ENCODE data around the gene ADK. TPM values are rescaled to one million over a fixed set of nuclear protein-coding genes. Genes with fewer than 3 reads are reported as not detected.
A peak's percentile ranks its signal among the peaks of the same experiment; 100 is the strongest.

The ADK gene
- total RNA-seq, result 41.6 and 57.9 TPM in 2 replicates

GRCh38 chr10:74150990-74151878 lies at the start of gene ADK:
Gene ADK, plus strand, starts transcription at chr10:74151221. Its CDS starts 58 bp downstream, at chr10:74151279.
- DNase-seq (ENCODE audit: low read depth), result peak; percentile 98
- no peak for TF ChIP-seq CTCF (IDR thresholded peaks at IDR 0.05; ENCODE audit: insufficient read depth, low read depth, low read length)

GRCh38 chr10:74103560-74104258 lies 47.3 kb upstream of the ADK start:
- peak; percentile 46 for TF ChIP-seq CTCF (IDR thresholded peaks at IDR 0.05; ENCODE audit: insufficient read depth, low read depth, low read length)
- H3K4me3 ChIP-seq (ENCODE audit: low read depth, low read length), result no peak overlapping the region
- peak; percentile 42 for DNase-seq (ENCODE audit: low read depth)

More at GRCh38 chr10:74150990-74151878, at the start of gene ADK:
- peak within 1 kb of the TSS; percentile 95 for H3K4me3 ChIP-seq (ENCODE audit: low read depth, low read length)

GRCh38 chr10:74104480-74104879 lies 46.5 kb upstream of the ADK start:
- no peak for TF ChIP-seq CTCF (IDR thresholded peaks at IDR 0.05; ENCODE audit: insufficient read depth, low read depth, low read length)
- DNase-seq (ENCODE audit: low read depth), result no peak
- no peak overlapping the region for H3K4me3 ChIP-seq (ENCODE audit: low read depth, low read length)

- DNase-seq (ENCODE audit: low read depth), result no peak
- no peak for TF ChIP-seq CTCF (IDR thresholded peaks at IDR 0.05; ENCODE audit: insufficient read depth, low read depth, low read length)
- H3K4me3 ChIP-seq (ENCODE audit: low read depth, low read length), result no peak overlapping the region
Observed at GRCh38 chr10:74104996-74105395, 46.0 kb upstream of the ADK start.

GRCh38 chr10:74107391-74107790 lies 43.6 kb upstream of the ADK start:
- no peak for DNase-seq (ENCODE audit: low read depth)
- H3K4me3 ChIP-seq (ENCODE audit: low read depth, low read length), result no peak overlapping the region
- no peak for TF ChIP-seq CTCF (IDR thresholded peaks at IDR 0.05; ENCODE audit: insufficient read depth, low read depth, low read length)

GRCh38 chr10:74109452-74109851 lies 41.6 kb upstream of the ADK start:
- DNase-seq (ENCODE audit: low read depth), result no peak
- H3K4me3 ChIP-seq (ENCODE audit: low read depth, low read length), result no peak overlapping the region
- no peak for TF ChIP-seq CTCF (IDR thresholded peaks at IDR 0.05; ENCODE audit: insufficient read depth, low read depth, low read length)
